Activated naive CD4-positive, alpha-beta T cell treated with anti-CD3 and anti-CD28 coated beads, Interleukin-2, amount 50 U/mL, for 72 hours (primary cell): ENCODE measurements around the gene NLGN4X. TPM values are rescaled to one million over a fixed set of nuclear protein-coding genes. Genes with fewer than 3 reads are reported as not detected.

ENCODE experiments used
- ATAC-seq, 2 donors: fragments of 150-1000 bp; cut with Tn5 transposase; 2 replicates each; pipeline ENCODE4 v1.10.0; 2021; ENCODE audit warnings: mild to moderate bottlenecking in 2 of 2, moderate library complexity in 2 of 2
- DNase-seq, 2 donors: peaks; one replicate each; pipeline ENCODE4 v3.0.0; 2021 to 2022; ENCODE audit warnings: low spot score in 2 of 2
- H3K27ac Mint-ChIP-seq, 2 donors: one replicate each; pipeline ENCODE4 v1.8.0; 2022; ENCODE audit warnings: mild to moderate bottlenecking in 2 of 2, mixed read lengths in 2 of 2
- H3K36me3 Mint-ChIP-seq, 2 donors: one replicate each; pipeline ENCODE4 v1.8.0; 2022; ENCODE audit warnings: mixed read lengths in 2 of 2
- H3K9me3 Mint-ChIP-seq, 2 donors: one replicate each; pipeline ENCODE4 v1.8.0; 2022; ENCODE audit warnings: mixed read lengths in 2 of 2
- total RNA-seq, 2 donors: library from RNA; stranded (reverse); gene quantifications; one replicate each; pipeline ENCODE4 v1.2.3, GENCODE V29; 2022

NLGN4X gene
- total RNA-seq, 2 donors from 2014 or later: 1.1 TPM; not detected in 1

GRCh38 chrX:5857232-5857631 is 371.4 kb downstream of the NLGN4X start:
- H3K27ac Mint-ChIP-seq: no peak overlapping the region
- no peak for DNase-seq
- no peaks in the 10 kb centered on the region for H3K9me3 Mint-ChIP-seq
- no peak for ATAC-seq
- H3K36me3 Mint-ChIP-seq: no peaks in the 10 kb centered on the region

- ATAC-seq (no peak), DNase-seq (no peak)
- Mint-ChIP-seq H3K36me3 (no peaks in the 10 kb centered on the region), H3K9me3 (no peaks in the 10 kb centered on the region), H3K27ac (no peak overlapping the region)
These were observed 375.7 kb downstream of the NLGN4X start for GRCh38 chrX:5852941-5853340.

GRCh38 chrX:5842601-5843000 is 386.1 kb downstream of the NLGN4X start:
- ATAC-seq: no peak
- Mint-ChIP-seq H3K9me3 (no peaks in the 10 kb centered on the region), H3K27ac (no peak overlapping the region), H3K36me3 (no peaks in the 10 kb centered on the region)
- DNase-seq: no peak
